ENCODE results near the gene NRXN3.

The NRXN3 gene

DNA sequence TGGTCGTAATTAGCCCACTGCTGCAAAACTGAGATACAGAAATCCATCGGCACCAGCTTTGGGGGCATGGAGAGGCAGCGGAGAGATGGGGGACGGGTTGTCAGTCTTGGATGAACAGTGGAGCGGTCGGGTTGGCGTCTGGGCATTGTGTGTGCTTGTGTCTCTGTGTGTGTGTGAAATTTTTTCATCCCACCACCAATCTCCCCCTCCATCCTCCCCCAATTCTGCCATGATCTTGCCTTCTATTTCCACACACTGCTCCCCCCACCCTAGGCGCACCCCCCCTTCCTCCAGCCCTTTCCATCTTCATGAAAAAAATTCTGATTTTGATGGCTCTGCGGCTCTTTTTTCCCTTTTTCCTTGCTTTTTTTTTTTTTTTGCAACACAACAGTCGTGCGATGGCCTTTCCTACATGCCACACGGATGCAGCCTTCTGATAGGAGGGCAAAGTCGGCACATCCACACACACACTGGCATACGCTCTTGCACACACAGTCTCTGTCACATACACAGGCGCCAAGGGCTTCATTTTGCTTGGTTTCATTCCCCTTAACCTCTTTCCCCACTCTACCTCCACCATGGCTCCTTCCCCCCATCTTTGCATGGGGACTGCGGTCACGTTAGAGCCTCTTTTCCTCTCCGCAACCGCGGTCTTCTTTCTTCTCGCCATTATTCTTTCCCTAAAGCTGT is 3.3 kb downstream of the NRXN3 start:
- Histone ChIP-seq H3K4me3 (ENCODE audit: low read depth, low read length) (no peak overlapping the region), H3K27ac (ENCODE audit: low read depth, low read length) (no peak overlapping the region), H3K27me3 (ENCODE audit: control insufficient read depth, insufficient read depth, low read length) (no peaks in the 10 kb centered on the region), H3K9ac (ENCODE audit: low read depth, low read length) (no peak overlapping the region), H3K4me1 (ENCODE audit: control insufficient read depth, insufficient read depth, low read length) (peaks cover 24% of the 10 kb centered on the region), H3K36me3 (ENCODE audit: control insufficient read depth, insufficient read depth, low read length) (no peaks in the 10 kb centered on the region), H3K9me3 (ENCODE audit: control insufficient read depth, insufficient read depth, low read length) (no peaks in the 10 kb centered on the region)

DNA sequence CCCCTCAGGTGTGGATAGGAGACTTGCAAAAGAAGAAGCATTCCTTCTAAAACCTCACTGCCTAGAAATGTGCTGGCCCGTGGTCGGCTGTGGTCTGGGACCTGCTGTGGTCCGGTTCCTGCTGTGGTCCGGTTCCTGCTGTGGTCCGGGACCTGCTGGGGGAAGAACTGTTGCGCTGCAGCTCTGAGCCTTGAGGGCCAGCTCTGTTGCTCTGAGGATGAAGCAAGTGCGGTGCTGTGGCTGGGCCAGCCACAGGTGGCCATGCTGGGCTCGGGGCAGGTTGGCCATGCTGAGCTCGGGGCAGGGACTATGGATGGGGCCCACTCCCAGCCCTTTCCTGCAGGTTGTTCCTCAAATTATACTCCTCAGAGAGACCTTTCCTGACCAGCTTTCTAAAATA is 5.2 kb downstream of the NRXN3 start:
- no peak overlapping the region for H3K27ac ChIP-seq (ENCODE audit: low read depth, low read length)
- peaks cover 18% of the 10 kb centered on the region for H3K4me1 ChIP-seq (ENCODE audit: control insufficient read depth, insufficient read depth, low read length)
- no peaks in the 10 kb centered on the region for H3K9me3 ChIP-seq (ENCODE audit: control insufficient read depth, insufficient read depth, low read length)
- no peak overlapping the region for H3K9ac ChIP-seq (ENCODE audit: low read depth, low read length)
- no peaks in the 10 kb centered on the region for H3K36me3 ChIP-seq (ENCODE audit: control insufficient read depth, insufficient read depth, low read length)
- H3K27me3 ChIP-seq (ENCODE audit: control insufficient read depth, insufficient read depth, low read length), result no peaks in the 10 kb centered on the region
- no peak overlapping the region for H3K4me3 ChIP-seq (ENCODE audit: low read depth, low read length)

DNA sequence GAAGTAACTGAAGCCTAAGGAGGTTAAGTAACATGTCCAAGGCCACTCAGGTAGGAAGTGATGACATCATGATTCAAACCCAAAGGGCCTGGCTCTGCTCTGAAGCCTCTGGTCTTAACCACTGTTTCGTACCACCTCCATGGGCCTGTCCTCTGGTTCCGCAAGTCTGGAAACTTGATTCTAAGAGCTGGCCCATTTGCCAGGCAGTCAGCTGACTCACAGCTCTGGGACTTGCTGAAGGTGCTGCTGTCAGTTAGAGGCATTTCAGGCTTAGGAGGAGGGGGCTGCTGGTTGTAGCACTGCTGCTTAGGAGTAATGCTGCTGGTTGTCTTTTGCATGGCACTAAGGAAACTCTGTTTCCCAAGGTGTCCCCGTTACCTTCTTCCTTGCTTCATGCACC is 7.9 kb downstream of the NRXN3 start:
- no peaks in the 10 kb centered on the region for H3K36me3 ChIP-seq (ENCODE audit: control insufficient read depth, insufficient read depth, low read length)
- no peaks in the 10 kb centered on the region for H3K27me3 ChIP-seq (ENCODE audit: control insufficient read depth, insufficient read depth, low read length)
- H3K4me3 ChIP-seq (ENCODE audit: low read depth, low read length), result no peak overlapping the region
- no peak overlapping the region for H3K9ac ChIP-seq (ENCODE audit: low read depth, low read length)
- H3K9me3 ChIP-seq (ENCODE audit: control insufficient read depth, insufficient read depth, low read length), result no peaks in the 10 kb centered on the region
- H3K4me1 ChIP-seq (ENCODE audit: control insufficient read depth, insufficient read depth, low read length), result no peaks in the 10 kb centered on the region
- no peak overlapping the region for H3K27ac ChIP-seq (ENCODE audit: low read depth, low read length)

DNA sequence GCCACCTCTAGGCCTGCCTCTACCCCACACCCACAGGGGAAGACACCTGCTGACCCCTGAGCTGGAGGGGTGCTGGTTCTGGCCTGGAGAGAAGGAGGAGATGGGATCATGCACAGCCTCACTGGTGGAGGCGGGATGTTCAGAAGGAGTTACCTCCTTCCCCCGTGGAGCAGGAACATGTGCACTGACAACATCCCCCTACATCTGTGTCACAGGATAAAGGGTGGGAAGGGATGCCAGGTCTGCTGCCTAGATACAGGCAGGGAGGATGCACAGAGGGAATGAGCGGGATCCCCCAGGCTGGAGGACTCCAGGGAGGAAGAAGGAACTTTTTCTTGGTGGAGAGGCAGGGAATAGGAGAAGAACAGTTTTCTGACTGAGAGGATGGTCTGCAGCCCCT is 8.8 kb downstream of the NRXN3 start:
- Histone ChIP-seq H3K4me3 (ENCODE audit: low read depth, low read length) (no peak overlapping the region), H3K9ac (ENCODE audit: low read depth, low read length) (no peak overlapping the region), H3K36me3 (ENCODE audit: control insufficient read depth, insufficient read depth, low read length) (no peaks in the 10 kb centered on the region), H3K4me1 (ENCODE audit: control insufficient read depth, insufficient read depth, low read length) (no peaks in the 10 kb centered on the region), H3K27me3 (ENCODE audit: control insufficient read depth, insufficient read depth, low read length) (no peaks in the 10 kb centered on the region), H3K27ac (ENCODE audit: low read depth, low read length) (no peak overlapping the region), H3K9me3 (ENCODE audit: control insufficient read depth, insufficient read depth, low read length) (no peaks in the 10 kb centered on the region)

DNA sequence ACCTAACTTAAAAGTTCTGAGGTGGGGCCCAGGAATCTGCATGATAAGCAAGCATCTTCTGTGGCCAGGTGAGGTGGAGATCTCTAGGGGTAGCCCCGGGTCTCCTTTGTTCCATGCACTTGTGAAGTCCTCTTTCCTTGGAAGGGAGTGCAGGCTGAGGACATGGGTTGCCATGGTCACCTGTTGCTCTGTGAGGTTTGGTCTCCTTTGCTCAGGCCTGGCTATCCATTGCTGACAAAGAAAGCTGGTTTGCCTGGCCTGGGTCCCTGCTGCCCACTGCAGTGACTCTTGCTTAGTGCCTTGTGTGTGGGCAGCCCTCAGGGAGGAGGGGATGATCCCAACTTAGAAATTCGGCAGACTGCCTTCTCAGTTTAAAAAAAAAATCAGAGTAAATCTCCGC is 11.1 kb downstream of the NRXN3 start:
- no peaks in the 10 kb centered on the region for H3K4me1 ChIP-seq (ENCODE audit: control insufficient read depth, insufficient read depth, low read length)
- H3K27ac ChIP-seq (ENCODE audit: low read depth, low read length), result no peak overlapping the region
- H3K9me3 ChIP-seq (ENCODE audit: control insufficient read depth, insufficient read depth, low read length), result no peaks in the 10 kb centered on the region
- H3K36me3 ChIP-seq (ENCODE audit: control insufficient read depth, insufficient read depth, low read length), result no peaks in the 10 kb centered on the region
- no peak overlapping the region for H3K9ac ChIP-seq (ENCODE audit: low read depth, low read length)
- H3K4me3 ChIP-seq (ENCODE audit: low read depth, low read length), result no peak overlapping the region
- no peaks in the 10 kb centered on the region for H3K27me3 ChIP-seq (ENCODE audit: control insufficient read depth, insufficient read depth, low read length)

DNA sequence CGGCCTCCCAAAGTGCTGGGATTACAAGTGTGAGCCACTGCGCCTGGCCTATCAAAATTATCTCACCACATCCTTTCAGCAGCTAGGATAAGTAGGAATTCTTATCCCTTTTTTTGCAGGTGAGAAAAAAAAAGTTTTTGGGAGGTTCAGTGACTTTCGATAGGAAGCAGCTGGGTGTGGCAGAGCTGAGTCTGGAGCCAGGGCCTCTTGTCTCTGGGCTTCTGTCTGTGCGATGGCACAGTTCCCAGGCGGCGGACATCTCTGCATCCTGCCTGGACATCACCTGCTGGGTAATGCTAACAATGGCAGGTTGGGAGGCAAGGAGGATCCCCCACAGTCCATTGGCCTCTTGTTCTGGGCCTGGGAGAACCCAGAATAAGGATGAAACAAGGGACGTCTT is 12.5 kb downstream of the NRXN3 start:
- no peak overlapping the region for H3K9ac ChIP-seq (ENCODE audit: low read depth, low read length)
- H3K4me1 ChIP-seq (ENCODE audit: control insufficient read depth, insufficient read depth, low read length), result no peaks in the 10 kb centered on the region
- H3K36me3 ChIP-seq (ENCODE audit: control insufficient read depth, insufficient read depth, low read length), result no peaks in the 10 kb centered on the region
- H3K27ac ChIP-seq (ENCODE audit: low read depth, low read length), result no peak overlapping the region
- H3K9me3 ChIP-seq (ENCODE audit: control insufficient read depth, insufficient read depth, low read length), result no peaks in the 10 kb centered on the region
- H3K27me3 ChIP-seq (ENCODE audit: control insufficient read depth, insufficient read depth, low read length), result no peaks in the 10 kb centered on the region
- no peak overlapping the region for H3K4me3 ChIP-seq (ENCODE audit: low read depth, low read length)

DNA sequence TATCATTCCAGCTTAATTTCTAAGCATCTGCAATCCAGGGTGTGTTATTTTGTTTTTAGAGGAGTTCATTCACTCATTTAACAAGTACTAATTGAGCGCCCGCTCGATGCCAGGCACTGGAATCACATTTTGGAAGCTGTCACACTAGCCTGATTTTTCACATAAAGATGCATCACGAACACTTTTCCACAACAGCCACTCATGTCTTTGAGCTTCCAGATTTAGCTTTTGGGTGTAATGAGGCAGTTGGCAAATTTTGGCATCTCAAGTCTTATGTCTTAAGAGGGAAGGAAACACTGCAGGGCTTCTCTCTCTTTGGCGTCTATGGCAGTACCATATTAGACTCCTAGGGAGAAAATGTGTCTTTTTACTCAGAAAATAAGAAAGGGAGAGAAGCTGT is 14.0 kb downstream of the NRXN3 start:
- Histone ChIP-seq H3K27me3 (ENCODE audit: control insufficient read depth, insufficient read depth, low read length) (no peaks in the 10 kb centered on the region), H3K36me3 (ENCODE audit: control insufficient read depth, insufficient read depth, low read length) (no peaks in the 10 kb centered on the region), H3K9me3 (ENCODE audit: control insufficient read depth, insufficient read depth, low read length) (no peaks in the 10 kb centered on the region), H3K4me3 (ENCODE audit: low read depth, low read length) (no peak overlapping the region), H3K9ac (ENCODE audit: low read depth, low read length) (no peak overlapping the region), H3K4me1 (ENCODE audit: control insufficient read depth, insufficient read depth, low read length) (no peaks in the 10 kb centered on the region), H3K27ac (ENCODE audit: low read depth, low read length) (no peak overlapping the region)

DNA sequence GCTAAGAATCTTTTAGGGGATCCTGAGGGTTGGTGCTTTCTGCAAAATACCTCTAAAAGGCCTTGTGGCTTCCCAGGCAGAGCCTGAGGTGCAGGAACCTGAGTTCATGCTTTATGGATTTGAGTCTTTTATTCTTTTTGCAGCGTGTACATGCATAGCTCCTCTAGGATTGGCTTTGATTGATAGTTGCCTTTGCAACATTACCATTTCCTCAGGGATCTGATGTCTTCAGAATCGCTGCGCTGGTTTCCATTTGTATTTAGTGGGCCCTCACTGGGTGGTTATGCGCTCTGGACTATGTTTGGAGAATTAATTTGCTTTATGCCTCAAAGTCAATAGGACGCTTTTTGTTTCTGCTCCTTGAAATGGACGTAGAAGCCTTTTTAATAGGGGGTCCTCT is 16.1 kb downstream of the NRXN3 start:
- no peak overlapping the region for H3K9ac ChIP-seq (ENCODE audit: low read depth, low read length)
- H3K4me3 ChIP-seq (ENCODE audit: low read depth, low read length), result no peak overlapping the region
- H3K36me3 ChIP-seq (ENCODE audit: control insufficient read depth, insufficient read depth, low read length), result no peaks in the 10 kb centered on the region
- no peaks in the 10 kb centered on the region for H3K4me1 ChIP-seq (ENCODE audit: control insufficient read depth, insufficient read depth, low read length)
- H3K27me3 ChIP-seq (ENCODE audit: control insufficient read depth, insufficient read depth, low read length), result no peaks in the 10 kb centered on the region
- no peak overlapping the region for H3K27ac ChIP-seq (ENCODE audit: low read depth, low read length)
- no peaks in the 10 kb centered on the region for H3K9me3 ChIP-seq (ENCODE audit: control insufficient read depth, insufficient read depth, low read length)

DNA sequence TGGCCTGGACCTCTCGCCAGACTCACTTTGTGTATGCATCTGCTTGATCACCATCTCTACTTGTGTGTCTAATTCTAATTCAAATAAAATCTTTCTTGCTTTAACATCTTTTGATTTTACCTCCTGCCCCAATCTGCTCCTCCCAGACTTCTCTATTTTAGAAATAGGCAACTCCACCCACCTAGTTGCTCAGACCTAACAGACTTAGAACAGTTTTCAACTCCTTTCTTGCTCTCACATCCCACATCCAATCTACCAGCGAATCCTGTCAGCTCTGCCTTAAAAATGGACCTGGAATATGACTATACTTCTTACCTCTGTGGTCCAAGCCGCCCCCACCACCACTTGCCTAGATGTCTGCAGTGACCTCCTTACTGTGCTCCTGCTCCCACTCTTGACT is 18.7 kb downstream of the NRXN3 start:
- Histone ChIP-seq H3K4me1 (ENCODE audit: control insufficient read depth, insufficient read depth, low read length) (no peaks in the 10 kb centered on the region), H3K9me3 (ENCODE audit: control insufficient read depth, insufficient read depth, low read length) (no peaks in the 10 kb centered on the region), H3K36me3 (ENCODE audit: control insufficient read depth, insufficient read depth, low read length) (no peaks in the 10 kb centered on the region), H3K27me3 (ENCODE audit: control insufficient read depth, insufficient read depth, low read length) (no peaks in the 10 kb centered on the region), H3K27ac (ENCODE audit: low read depth, low read length) (no peak overlapping the region), H3K9ac (ENCODE audit: low read depth, low read length) (no peak overlapping the region), H3K4me3 (ENCODE audit: low read depth, low read length) (no peak overlapping the region)

DNA sequence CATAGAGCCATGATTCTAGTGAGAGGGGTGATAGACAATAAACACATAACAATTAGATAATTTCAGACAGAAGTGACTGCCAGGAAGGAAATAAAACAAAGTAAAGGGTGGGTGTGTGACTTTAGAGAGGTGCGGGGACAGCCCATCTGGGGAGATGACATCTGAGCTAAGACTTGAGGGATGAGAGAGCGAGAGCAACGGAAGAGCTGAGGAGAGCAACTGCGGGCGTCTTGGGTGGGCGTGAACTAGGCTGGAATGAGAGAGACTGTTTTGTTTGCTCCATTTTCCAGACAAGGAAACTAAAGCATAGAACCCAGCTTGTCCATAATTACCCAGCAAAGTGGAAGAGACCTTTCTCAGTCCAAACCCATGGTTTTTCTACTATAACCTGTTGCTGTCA is 25.3 kb downstream of the NRXN3 start:
- H3K27me3 ChIP-seq (ENCODE audit: control insufficient read depth, insufficient read depth, low read length), result no peaks in the 10 kb centered on the region

DNA sequence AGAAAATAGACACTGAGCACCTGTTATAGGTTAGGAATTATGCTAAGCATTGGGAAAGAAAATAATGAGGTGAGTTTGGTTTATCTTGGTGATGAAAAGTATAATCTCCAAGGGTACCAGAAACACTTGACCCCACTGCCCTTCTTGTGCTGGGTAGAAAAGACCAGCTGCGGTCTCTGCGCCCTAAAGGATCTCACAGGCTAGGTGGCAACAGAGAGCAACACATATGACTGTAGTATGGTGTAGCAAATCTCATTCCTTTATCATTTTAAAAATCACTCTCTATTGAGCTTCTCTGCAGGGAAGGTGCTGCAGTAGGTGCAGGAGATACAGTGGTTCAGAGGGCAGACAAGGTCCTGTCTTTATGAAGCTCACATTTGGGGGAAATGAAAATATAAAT is 26.1 kb downstream of the NRXN3 start:
- Histone ChIP-seq H3K9ac (ENCODE audit: low read depth, low read length) (no peak overlapping the region), H3K27me3 (ENCODE audit: control insufficient read depth, insufficient read depth, low read length) (no peaks in the 10 kb centered on the region), H3K27ac (ENCODE audit: low read depth, low read length) (no peak overlapping the region), H3K36me3 (ENCODE audit: control insufficient read depth, insufficient read depth, low read length) (no peaks in the 10 kb centered on the region), H3K4me3 (ENCODE audit: low read depth, low read length) (no peak overlapping the region), H3K9me3 (ENCODE audit: control insufficient read depth, insufficient read depth, low read length) (no peaks in the 10 kb centered on the region), H3K4me1 (ENCODE audit: control insufficient read depth, insufficient read depth, low read length) (no peaks in the 10 kb centered on the region)

More for the DNA sequence above, 25.3 kb downstream of the NRXN3 start:
- Histone ChIP-seq H3K4me1 (ENCODE audit: control insufficient read depth, insufficient read depth, low read length) (no peaks in the 10 kb centered on the region), H3K9ac (ENCODE audit: low read depth, low read length) (no peak overlapping the region), H3K27ac (ENCODE audit: low read depth, low read length) (no peak overlapping the region), H3K9me3 (ENCODE audit: control insufficient read depth, insufficient read depth, low read length) (no peaks in the 10 kb centered on the region), H3K4me3 (ENCODE audit: low read depth, low read length) (no peak overlapping the region), H3K36me3 (ENCODE audit: control insufficient read depth, insufficient read depth, low read length) (no peaks in the 10 kb centered on the region)

DNA sequence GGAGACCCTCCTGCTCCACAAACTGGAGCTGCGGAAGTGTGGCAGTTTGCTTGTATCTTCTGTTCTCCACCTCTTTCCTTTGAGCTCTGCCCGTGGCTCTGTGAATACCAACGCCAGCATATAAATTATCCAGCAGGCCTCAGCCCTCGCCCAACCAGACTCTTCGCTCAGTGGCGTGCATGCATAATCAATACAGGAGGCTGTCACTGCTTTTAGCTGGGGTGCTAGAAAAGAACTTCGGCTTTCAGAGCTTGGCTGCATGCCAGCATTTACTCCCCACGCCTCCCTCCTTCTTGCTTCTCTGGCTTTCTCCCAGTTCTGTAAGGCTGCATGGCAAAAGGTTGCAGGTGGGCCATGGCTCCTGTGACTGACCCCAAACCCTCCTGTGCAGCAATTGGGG is 26.9 kb downstream of the NRXN3 start:
- Histone ChIP-seq H3K27me3 (ENCODE audit: control insufficient read depth, insufficient read depth, low read length) (no peaks in the 10 kb centered on the region), H3K9me3 (ENCODE audit: control insufficient read depth, insufficient read depth, low read length) (no peaks in the 10 kb centered on the region)

More for the DNA sequence above, 26.9 kb downstream of the NRXN3 start:
- no peaks in the 10 kb centered on the region for H3K36me3 ChIP-seq (ENCODE audit: control insufficient read depth, insufficient read depth, low read length)
- no peaks in the 10 kb centered on the region for H3K4me1 ChIP-seq (ENCODE audit: control insufficient read depth, insufficient read depth, low read length)
- no peak overlapping the region for H3K4me3 ChIP-seq (ENCODE audit: low read depth, low read length)
- no peak overlapping the region for H3K9ac ChIP-seq (ENCODE audit: low read depth, low read length)
- H3K27ac ChIP-seq (ENCODE audit: low read depth, low read length), result no peak overlapping the region

Data from HUES48 (cell line).